HG03045 (cell line): ENCODE results near the gene SEMA7A.
A peak's percentile ranks its signal among the peaks of the same experiment; 100 is the strongest.
"Not testable (repeated sequence)": the region's sequence is repeated elsewhere in the genome, so short reads cannot be mapped to it uniquely, and the experiment has no call there.

ENCODE experiments used
- ATAC-seq: cut with Tn5 transposase; IDR thresholded peaks from one replicate; pipeline ENCODE4 v1.9.1; 2021; ENCODE audit warnings: mild to moderate bottlenecking, moderate library complexity; ENCODE audit not compliant: unreplicated experiment

Gene SEMA7A

GRCh38 chr15:74433592-74434262, at the start of gene SEMA7A:
Gene SEMA7A, minus strand, starts transcription at chr15:74433958. Its CDS starts 40 bp downstream, at chr15:74433918.
- peak; percentile 65 for ATAC-seq

- no peak for ATAC-seq
Measured at GRCh38 chr15:74482661-74483060, 48.9 kb upstream of the SEMA7A start.

- not testable (repeated sequence) for ATAC-seq
Measured at GRCh38 chr15:74480364-74480763, 46.6 kb upstream of the SEMA7A start.

GRCh38 chr15:74471621-74472020, 37.9 kb upstream of the SEMA7A start:
- ATAC-seq = not testable (repeated sequence)

GRCh38 chr15:74470631-74471395, 37.1 kb upstream of the SEMA7A start:
- ATAC-seq = no peak

- ATAC-seq = no peak
Measured at GRCh38 chr15:74468341-74469032, 34.7 kb upstream of the SEMA7A start.

- ATAC-seq = no peak
Measured at GRCh38 chr15:74466570-74466969, 32.8 kb upstream of the SEMA7A start.

GRCh38 chr15:74464897-74465296, 31.1 kb upstream of the SEMA7A start:
- no peak for ATAC-seq

- no peak for ATAC-seq
Measured at GRCh38 chr15:74464216-74464615, 30.5 kb upstream of the SEMA7A start.

- no peak for ATAC-seq
Measured at GRCh38 chr15:74463634-74464033, 29.9 kb upstream of the SEMA7A start.

- ATAC-seq = no peak
Measured at GRCh38 chr15:74461847-74462511, 28.2 kb upstream of the SEMA7A start.

GRCh38 chr15:74460871-74461846, 27.4 kb upstream of the SEMA7A start, which contains the start of gene UBL7:
Gene UBL7, minus strand, starts transcription at chr15:74461160. Its CDS starts 2,293 bp downstream, at chr15:74458867.
- peak; percentile 88 for ATAC-seq

GRCh38 chr15:74460298-74460697, 26.5 kb upstream of the SEMA7A start:
- ATAC-seq = peak; percentile 5

- ATAC-seq = not testable (repeated sequence)
Measured at GRCh38 chr15:74459798-74460197, 26.0 kb upstream of the SEMA7A start.

GRCh38 chr15:74458473-74458872, 24.7 kb upstream of the SEMA7A start:
- ATAC-seq = no peak

GRCh38 chr15:74457036-74457435, 23.3 kb upstream of the SEMA7A start:
- not testable (repeated sequence) for ATAC-seq

GRCh38 chr15:74454764-74455500, 21.2 kb upstream of the SEMA7A start:
- ATAC-seq = no peak

- no peak for ATAC-seq
Measured at GRCh38 chr15:74453925-74454763, 20.4 kb upstream of the SEMA7A start.
